Activated CD8-positive, alpha-beta memory T cell treated with anti-CD3 and anti-CD28 coated beads, Interleukin-2, amount 10 ng/mL, durations not matched to agents 7 days and 5 days (primary cell): Measurements from ENCODE around the gene CYP2D6. TPM values are rescaled to one million over a fixed set of nuclear protein-coding genes. Genes with fewer than 3 reads are reported as not detected.
"Not testable (repeated sequence)": the region's sequence is repeated elsewhere in the genome, so short reads cannot be mapped to it uniquely, and the experiment has no call there.

Experiments
- ATAC-seq: fragments of 150-1000 bp; cut with Tn5 transposase; one replicate; pipeline ENCODE4 v1.10.0; 2021; ENCODE audit warnings: moderate library complexity
- CTCF ChIA-PET: fragments of 350-600 bp; sonication (Branson Sonifier 250); formaldehyde crosslinking; loops from one replicate; lab custom pipeline; 2021; ENCODE audit warnings: antibody characterized with exemption; lab: Charles Lee
- DNase-seq: peaks from one replicate; pipeline ENCODE4 v3.0.0-alpha.2; 2020
- H3K27ac Mint-ChIP-seq: one replicate; pipeline ENCODE4 v1.8.0; 2021; ENCODE audit warnings: mild to moderate bottlenecking, mixed read lengths
- H3K27me3 Mint-ChIP-seq: one replicate; pipeline ENCODE4 v1.8.0; 2021; ENCODE audit warnings: mixed read lengths
- H3K36me3 Mint-ChIP-seq: one replicate; pipeline ENCODE4 v1.8.0; 2021; ENCODE audit warnings: mild to moderate bottlenecking, mixed read lengths
- H3K4me1 Mint-ChIP-seq: one replicate; pipeline ENCODE4 v1.8.0; 2021; ENCODE audit warnings: mixed read lengths
- H3K4me3 Mint-ChIP-seq: one replicate; pipeline ENCODE4 v1.8.0; 2021; ENCODE audit warnings: mild to moderate bottlenecking, moderate library complexity, mixed read lengths
- H3K9me3 Mint-ChIP-seq: one replicate; pipeline ENCODE4 v1.8.0; 2022; ENCODE audit warnings: low read depth, mixed read lengths
- total RNA-seq, 2 experiments: library from RNA; stranded (reverse); gene quantifications; one replicate each; pipeline ENCODE4 v1.2.3, GENCODE V29; 2021

Gene CYP2D6
- total RNA-seq, 2 experiments from 2014 or later = 2.3 to 2.5 TPM

DNA sequence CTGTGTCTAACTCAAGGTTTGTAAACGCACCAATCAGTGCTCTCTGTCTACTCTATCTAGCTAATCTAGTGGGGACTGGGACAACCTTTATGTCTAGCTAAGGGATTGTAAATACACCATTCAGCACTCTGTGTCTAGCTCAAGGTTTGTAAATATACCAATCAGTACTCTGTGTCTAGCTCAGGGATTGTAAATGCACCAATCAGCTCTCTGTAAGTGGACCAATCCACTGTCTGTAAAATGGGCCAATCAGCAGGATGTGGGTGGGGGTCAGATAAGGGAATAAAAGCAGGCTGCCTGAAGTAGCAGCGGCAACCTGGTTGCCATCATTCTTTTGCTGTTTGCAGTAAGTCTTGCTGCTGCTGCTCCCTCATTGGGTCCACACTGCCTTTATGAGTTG, 8.4 kb upstream of the CYP2D6 start:
- H3K9me3 Mint-ChIP-seq = no peaks in the 10 kb centered on the region

DNA sequence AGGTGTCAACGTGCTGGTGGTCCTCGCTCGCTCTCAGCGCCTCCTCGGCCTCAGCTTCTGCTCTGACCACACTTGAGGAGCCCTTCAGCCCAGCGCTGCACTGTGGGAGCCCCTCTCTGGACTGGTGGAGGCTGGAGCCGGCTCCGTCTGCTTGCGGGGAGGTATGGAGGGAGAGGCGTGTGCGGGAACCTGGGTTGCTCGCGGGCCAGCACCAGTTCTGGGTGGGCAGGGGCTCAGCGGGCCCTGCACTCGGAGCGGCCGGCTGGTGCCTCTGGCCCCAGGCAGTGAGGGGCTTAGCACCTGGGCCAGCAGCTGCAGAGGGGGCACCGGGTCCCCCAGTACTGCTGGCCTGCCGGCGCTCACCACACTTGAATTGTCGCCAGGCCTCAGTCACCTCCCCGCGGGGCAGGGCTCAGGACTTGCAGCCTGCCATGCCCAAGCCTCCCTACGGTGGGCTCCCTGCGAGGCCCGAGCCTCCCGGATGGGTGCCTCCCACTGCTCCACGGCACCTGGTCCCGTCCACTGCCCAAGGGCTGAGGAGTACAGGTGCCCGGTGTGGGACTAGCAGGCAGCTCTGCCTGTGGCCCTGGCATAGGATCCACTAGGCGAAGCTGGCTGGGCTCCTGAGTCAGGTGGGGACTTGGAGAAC, 7.6 kb upstream of the CYP2D6 start:
- ATAC-seq (no peak), DNase-seq (no peak)
- H3K9me3 Mint-ChIP-seq = no peaks in the 10 kb centered on the region
- H3K27me3 Mint-ChIP-seq = no peaks in the 10 kb centered on the region
- no peak overlapping the region for H3K4me3 Mint-ChIP-seq
- H3K4me1 Mint-ChIP-seq = no peaks in the 10 kb centered on the region
- H3K36me3 Mint-ChIP-seq = peaks cover 1% of the 10 kb centered on the region
- CTCF ChIA-PET = interaction anchor here (0.8 to 1.3 kb wide), 2 partner anchors 20 to 47 kb away, joined by 5 read pairs; no protein-coding TSS in a partner anchor
- no peak overlapping the region for H3K27ac Mint-ChIP-seq

More for the DNA sequence above, 8.4 kb upstream of the CYP2D6 start:
- Mint-ChIP-seq H3K27ac (no peak overlapping the region), H3K4me1 (no peaks in the 10 kb centered on the region), H3K27me3 (no peaks in the 10 kb centered on the region), H3K36me3 (peaks cover 1% of the 10 kb centered on the region), H3K4me3 (no peak overlapping the region)
- no peak for DNase-seq
- no peak for ATAC-seq
- CTCF ChIA-PET = interaction anchor here (0.8 to 1.3 kb wide), 2 partner anchors 21 to 48 kb away, joined by 5 read pairs; no protein-coding TSS in a partner anchor

DNA sequence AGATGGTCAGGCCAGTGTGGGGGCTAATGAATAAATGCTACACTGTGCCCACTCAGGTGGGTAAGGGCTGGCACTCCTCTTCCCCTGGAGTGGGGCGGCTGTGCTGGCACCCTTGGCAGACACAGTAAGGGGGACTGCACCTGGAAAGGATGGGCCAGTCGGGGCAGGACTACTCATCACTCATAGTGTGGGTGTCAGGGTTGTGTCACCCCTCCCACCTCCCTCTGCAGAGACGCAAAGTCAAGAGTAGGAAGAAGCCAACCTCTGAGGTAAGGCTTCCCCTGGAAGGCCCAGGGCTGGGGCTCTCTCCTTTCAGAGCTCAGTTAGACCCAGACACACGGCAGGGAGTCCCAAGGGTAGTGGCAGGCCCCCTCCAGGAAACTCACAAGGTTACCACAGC, 5.1 kb upstream of the CYP2D6 start:
- H3K4me1 Mint-ChIP-seq, H3K27ac Mint-ChIP-seq, DNase-seq, CTCF ChIA-PET, H3K9me3 Mint-ChIP-seq, H3K4me3 Mint-ChIP-seq, ATAC-seq, H3K36me3 Mint-ChIP-seq, H3K27me3 Mint-ChIP-seq: not testable (repeated sequence)

DNA sequence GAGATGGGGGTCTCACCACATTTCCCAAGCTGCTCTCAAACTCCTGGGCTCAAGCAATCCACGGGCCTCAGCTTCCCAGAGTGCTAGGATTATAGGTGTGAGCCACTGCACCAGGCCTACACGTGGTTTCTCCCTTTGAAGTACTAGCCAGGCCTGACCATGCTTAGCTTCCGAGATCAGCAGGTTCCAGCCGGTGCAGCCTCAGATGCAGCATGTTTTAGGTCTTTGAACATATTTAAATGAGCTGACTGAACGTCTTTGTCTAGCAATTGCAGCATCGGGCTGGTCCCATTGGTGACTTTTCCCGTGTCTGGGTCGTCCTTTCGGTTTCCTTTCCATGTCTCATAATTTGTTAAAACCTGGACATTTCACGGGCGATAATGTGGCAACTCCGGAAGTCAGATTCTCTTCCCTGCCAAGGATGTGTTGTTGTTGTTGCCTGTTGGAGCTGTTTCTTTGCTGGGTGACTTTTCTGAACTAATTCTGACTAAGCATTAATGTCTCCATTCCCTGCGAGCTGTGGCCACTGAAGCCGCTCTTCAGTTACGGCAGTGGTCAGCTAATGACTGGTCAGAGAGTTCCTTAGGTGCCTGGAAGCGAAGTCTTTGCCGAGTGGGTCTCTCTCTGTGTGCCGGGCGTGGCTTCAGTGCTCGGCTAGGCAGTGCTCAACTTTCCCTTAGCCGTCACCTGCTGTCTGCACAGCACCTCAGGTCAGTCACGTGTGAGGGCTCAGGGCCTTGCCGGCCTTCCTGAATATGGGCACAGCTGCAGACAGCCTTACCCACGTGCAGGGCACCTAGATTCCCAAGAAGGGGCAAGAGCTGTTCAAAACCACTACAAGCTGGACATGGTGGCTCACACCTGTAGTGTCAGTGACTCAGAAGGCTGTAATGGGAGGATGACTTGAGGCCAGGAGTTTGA, 3.8 kb upstream of the CYP2D6 start:
- Mint-ChIP-seq H3K36me3 (peaks cover 1% of the 10 kb centered on the region), H3K9me3 (no peaks in the 10 kb centered on the region), H3K27ac (no peak overlapping the region), H3K4me1 (no peaks in the 10 kb centered on the region), H3K27me3 (no peaks in the 10 kb centered on the region), H3K4me3 (no peak overlapping the region)
- CTCF ChIA-PET = interaction anchor here (0.7 to 2.4 kb wide), 3 partner anchors 21 to 339 kb away, joined by 3 to 7 read pairs (median 4); no protein-coding TSS in a partner anchor
- no peak for ATAC-seq
- no peak for DNase-seq

DNA sequence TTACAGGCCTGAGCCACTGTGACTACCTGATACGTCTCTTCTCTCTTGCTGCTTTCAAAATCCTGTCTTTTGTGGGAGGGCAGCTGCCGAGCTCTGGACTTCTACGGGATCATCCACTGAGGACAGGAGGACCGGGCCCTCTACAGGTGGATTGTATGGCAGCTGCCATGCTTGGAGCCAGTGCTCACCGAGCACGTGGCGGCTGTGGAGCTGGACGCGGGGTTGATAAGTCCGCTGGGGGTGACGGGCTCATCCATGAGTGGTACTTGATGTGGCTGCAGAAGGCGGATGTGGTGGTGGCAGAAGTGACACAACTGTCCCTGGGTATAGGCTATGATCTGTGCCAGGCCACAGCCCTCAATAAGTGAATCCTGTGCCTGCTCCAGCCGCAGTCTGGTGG, 1.8 kb upstream of the CYP2D6 start:
- CTCF ChIA-PET = interaction anchor here (2.4 kb wide), 1 partner anchor 41 kb away, joined by 7 read pairs; no protein-coding TSS in a partner anchor
- Mint-ChIP-seq H3K4me1 (no peaks in the 10 kb centered on the region), H3K9me3 (no peaks in the 10 kb centered on the region), H3K27ac (no peak overlapping the region), H3K36me3 (no peaks in the 10 kb centered on the region), H3K4me3 (no peak overlapping the region), H3K27me3 (no peaks in the 10 kb centered on the region)
- DNase-seq (no peak), ATAC-seq (no peak)

DNA sequence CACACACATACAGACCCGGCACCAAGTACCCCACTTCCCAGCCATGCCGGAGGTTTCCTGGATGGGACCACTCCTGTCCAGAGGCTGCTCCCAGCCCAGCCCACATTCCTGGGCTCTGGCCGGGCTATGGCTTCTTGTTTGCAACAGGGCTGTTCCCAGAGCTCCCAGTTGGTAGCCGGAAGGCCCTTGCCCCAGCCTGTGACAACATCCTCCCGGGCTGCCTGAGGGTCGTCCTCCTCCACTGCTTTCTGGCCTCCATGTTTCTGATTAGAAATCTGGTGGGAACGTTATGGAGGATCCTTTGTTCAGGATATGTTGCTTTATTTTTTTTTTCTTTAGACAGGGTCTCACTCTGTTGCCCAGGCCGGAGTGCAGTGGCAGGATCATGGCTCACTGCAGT, 952 bp upstream of the CYP2D6 start:
- DNase-seq = no peak

DNA sequence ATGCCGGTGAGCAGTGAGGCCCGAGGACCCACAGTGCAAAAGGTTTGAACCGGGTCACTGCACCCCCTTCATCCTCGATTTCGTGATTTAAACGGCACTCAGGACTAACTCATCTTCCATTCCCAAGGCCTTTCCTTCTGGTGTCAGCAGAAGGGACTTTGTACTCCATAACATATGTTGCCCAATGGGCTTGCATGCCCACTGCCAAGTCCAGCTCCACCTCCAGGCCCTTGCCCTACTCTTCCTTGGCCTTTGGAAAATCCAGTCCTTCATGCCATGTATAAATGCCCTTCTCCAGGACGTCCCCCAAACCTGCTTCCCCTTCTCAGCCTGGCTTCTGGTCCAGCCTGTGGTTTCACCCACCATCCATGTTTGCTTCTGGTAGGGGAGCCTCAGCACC, 428 bp downstream of the CYP2D6 start:
- CTCF ChIA-PET, DNase-seq, H3K27ac Mint-ChIP-seq, ATAC-seq, H3K27me3 Mint-ChIP-seq, H3K9me3 Mint-ChIP-seq, H3K4me1 Mint-ChIP-seq, H3K4me3 Mint-ChIP-seq, H3K36me3 Mint-ChIP-seq: not testable (repeated sequence)

More for the DNA sequence above, 952 bp upstream of the CYP2D6 start:
- no peak for ATAC-seq
- H3K4me1 Mint-ChIP-seq = no peaks in the 10 kb centered on the region
- H3K27ac Mint-ChIP-seq = no peak overlapping the region
- H3K36me3 Mint-ChIP-seq = no peaks in the 10 kb centered on the region
- no peaks in the 10 kb centered on the region for H3K27me3 Mint-ChIP-seq
- no peaks in the 10 kb centered on the region for H3K9me3 Mint-ChIP-seq
- H3K4me3 Mint-ChIP-seq = no peak overlapping the region
- CTCF ChIA-PET = no interaction called here

DNA sequence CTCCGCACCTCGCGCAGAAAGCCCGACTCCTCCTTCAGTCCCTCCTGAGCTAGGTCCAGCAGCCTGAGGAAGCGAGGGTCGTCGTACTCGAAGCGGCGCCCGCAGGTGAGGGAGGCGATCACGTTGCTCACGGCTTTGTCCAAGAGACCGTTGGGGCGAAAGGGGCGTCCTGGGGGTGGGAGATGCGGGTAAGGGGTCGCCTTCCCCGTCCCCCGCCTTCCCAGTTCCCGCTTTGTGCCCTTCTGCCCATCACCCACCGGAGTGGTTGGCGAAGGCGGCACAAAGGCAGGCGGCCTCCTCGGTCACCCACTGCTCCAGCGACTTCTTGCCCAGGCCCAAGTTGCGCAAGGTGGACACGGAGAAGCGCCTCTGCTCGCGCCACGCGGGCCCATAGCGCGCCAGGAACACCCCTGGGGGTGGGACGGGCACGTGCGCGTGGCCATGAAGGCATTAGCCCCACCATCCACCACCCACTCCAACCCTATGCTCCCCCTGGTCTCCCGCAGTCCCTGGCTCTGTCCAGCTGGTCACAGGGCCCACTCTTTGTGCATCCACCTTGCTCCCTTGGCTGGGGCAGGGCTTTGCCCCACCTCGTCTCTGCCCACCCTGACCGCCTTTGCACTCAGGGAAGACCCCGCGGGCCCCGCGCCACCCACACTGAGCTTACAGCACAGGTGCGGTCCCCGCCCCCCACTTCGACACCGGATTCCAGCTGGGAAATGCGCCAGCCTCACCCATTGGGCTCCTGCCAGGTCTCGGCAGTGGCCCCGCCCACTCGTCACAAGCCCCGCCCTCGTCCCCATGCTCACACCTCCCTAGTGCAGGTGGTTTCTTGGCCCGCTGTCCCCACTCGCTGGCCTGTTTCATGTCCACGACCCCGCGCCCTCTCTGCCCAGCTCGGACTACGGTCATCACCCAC, 1.6 kb downstream of the CYP2D6 start:
- H3K4me1 Mint-ChIP-seq, H3K36me3 Mint-ChIP-seq, ATAC-seq, H3K4me3 Mint-ChIP-seq, DNase-seq, CTCF ChIA-PET, H3K27ac Mint-ChIP-seq, H3K27me3 Mint-ChIP-seq, H3K9me3 Mint-ChIP-seq: not testable (repeated sequence)

DNA sequence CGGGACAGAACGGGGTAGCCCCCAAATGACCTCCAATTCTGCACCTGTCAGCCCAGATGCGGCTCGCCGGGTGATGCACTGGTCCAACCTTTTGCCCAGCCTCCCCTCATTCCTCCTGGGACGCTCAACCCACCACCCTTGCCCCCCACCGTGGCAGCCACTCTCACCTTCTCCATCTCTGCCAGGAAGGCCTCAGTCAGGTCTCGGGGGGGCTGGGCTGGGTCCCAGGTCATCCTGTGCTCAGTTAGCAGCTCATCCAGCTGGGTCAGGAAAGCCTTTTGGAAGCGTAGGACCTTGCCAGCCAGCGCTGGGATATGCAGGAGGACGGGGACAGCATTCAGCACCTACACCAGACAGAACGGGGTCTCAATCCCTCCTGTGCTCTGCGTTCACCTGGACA, 2.6 kb downstream of the CYP2D6 start:
- H3K36me3 Mint-ChIP-seq, CTCF ChIA-PET, H3K4me3 Mint-ChIP-seq, H3K27me3 Mint-ChIP-seq, H3K27ac Mint-ChIP-seq, H3K4me1 Mint-ChIP-seq, ATAC-seq, DNase-seq, H3K9me3 Mint-ChIP-seq: not testable (repeated sequence)

DNA sequence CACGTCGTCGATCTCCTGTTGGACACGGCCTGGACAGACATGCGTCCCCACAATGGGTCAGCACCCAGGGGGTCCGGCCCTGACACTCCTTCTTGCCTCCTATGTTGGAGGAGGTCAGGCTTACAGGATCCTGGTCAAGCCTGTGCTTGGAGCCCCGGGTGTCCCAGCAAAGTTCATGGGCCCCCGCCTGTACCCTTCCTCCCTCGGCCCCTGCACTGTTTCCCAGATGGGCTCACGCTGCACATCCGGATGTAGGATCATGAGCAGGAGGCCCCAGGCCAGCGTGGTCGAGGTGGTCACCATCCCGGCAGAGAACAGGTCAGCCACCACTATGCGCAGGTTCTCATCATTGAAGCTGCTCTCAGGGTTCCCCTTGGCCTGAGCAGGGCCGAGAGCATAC, 3.0 kb downstream of the CYP2D6 start:
- Mint-ChIP-seq H3K27ac (no peak overlapping the region), H3K36me3 (no peaks in the 10 kb centered on the region), H3K4me1 (no peaks in the 10 kb centered on the region), H3K4me3 (no peak overlapping the region), H3K27me3 (no peaks in the 10 kb centered on the region), H3K9me3 (no peaks in the 10 kb centered on the region)
- ATAC-seq (no peak), DNase-seq (no peak)
- CTCF ChIA-PET = interaction anchor here (0.6 kb wide), 1 partner anchor 602 kb away, joined by 4 read pairs; no protein-coding TSS in a partner anchor

DNA sequence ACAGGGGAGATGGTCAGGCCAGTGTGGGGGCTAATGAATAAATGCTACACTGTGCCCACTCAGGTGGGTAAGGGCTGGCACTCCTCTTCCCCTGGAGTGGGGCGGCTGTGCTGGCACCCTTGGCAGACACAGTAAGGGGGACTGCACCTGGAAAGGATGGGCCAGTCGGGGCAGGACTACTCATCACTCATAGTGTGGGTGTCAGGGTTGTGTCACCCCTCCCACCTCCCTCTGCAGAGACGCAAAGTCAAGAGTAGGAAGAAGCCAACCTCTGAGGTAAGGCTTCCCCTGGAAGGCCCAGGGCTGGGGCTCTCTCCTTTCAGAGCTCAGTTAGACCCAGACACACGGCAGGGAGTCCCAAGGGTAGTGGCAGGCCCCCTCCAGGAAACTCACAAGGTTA, 7.1 kb downstream of the CYP2D6 start:
- H3K9me3 Mint-ChIP-seq, H3K4me3 Mint-ChIP-seq, CTCF ChIA-PET, H3K36me3 Mint-ChIP-seq, ATAC-seq, H3K27me3 Mint-ChIP-seq, DNase-seq, H3K27ac Mint-ChIP-seq: not testable (repeated sequence)
- peaks cover 26% of the 10 kb centered on the region for H3K4me1 Mint-ChIP-seq

DNA sequence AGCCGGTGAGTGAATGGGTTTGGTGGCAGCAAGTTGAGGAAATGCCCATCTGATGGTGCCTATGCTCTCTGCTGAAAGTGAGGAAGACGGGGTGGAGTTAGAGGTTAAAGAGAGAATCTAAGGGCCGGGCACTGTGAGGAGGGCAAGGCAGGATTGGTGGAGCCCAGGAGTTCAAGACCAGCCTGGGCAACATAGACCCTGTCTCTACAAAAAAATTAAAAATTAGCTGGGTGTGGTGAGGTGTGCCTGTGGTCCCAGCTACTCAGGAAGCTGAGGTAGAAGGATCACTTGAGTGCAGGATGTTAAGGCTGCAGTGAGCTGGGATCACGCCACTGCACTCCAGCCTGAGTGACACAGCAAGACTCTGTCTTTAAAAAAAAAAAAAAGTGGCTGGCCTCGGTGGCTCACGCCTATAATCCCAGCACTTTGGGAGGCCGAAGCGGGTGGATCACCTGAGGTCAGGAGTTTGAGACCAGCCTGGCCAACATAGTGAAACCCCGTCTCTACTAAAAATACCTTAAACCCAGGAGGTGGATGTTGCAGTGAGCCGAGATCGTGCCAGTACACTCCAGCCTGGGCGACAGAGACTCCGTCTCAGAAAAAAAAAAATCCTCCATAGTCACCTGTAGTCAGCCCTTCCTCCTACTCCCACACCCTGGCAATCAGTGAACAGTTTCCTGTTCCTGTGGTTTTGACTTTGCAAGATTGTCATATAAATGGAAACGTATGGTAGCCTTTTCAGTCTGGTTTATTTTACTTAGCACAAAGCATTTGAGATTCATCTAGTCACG, 10.2 kb downstream of the CYP2D6 start:
- H3K27ac Mint-ChIP-seq = peak overlapping the region; percentile 89
- ATAC-seq (peak; percentile 79), DNase-seq (peak; percentile 55)
- CTCF ChIA-PET = interaction anchor here (1.2 to 2.5 kb wide), 2 partner anchors 9 to 324 kb away, joined by 3 to 9 read pairs; no protein-coding TSS in a partner anchor
- not testable (repeated sequence) for H3K9me3 Mint-ChIP-seq, H3K27me3 Mint-ChIP-seq, H3K36me3 Mint-ChIP-seq
- peak overlapping the region; percentile 69 for H3K4me3 Mint-ChIP-seq
- H3K4me1 Mint-ChIP-seq = peaks cover 28% of the 10 kb centered on the region
